B cell (primary cell): Measurements from ENCODE around the gene NPC2. TPM values are rescaled to one million over a fixed set of nuclear protein-coding genes. Genes with fewer than 3 reads are reported as not detected.

ENCODE experiments used
- ATAC-seq: fragments of 200-7000 bp; cut with Tn5 transposase; one replicate; pipeline ENCODE4 v1.10.0; 2021; ENCODE audit warnings: low read depth, mild to moderate bottlenecking, moderate number of reproducible peaks, moderate library complexity
- CTCF ChIA-PET: fragments of 350-600 bp; sonication (Branson Sonifier 250); formaldehyde crosslinking; loops from one replicate; lab custom pipeline; 2021; ENCODE audit warnings: antibody characterized with exemption, inconsistent platforms; lab: Charles Lee
- POLR2A ChIA-PET: fragments of 350-600 bp; sonication (Branson Sonifier 250); formaldehyde crosslinking; loops from one replicate; lab custom pipeline; 2021; ENCODE audit warnings: antibody characterized with exemption; lab: Charles Lee
- DNase-seq: peaks from one replicate; pipeline ENCODE4 v3.0.0; 2013
- H2AFZ ChIP-seq: 2 replicates; pipeline ENCODE4 v1.6.1; 2012; ENCODE audit warnings: mild to moderate bottlenecking, low read depth, low read length; ENCODE audit not compliant: insufficient read depth, poor library complexity, severe bottlenecking
- H3K27ac ChIP-seq, 2 donors: 1 replicate in 1 of 2; 2 replicates in 1 of 2; pipeline ENCODE4 v1.5.1; 2012 to 2013; ENCODE audit warnings: low read length in 2 of 2, mild to moderate bottlenecking in 2 of 2, moderate library complexity in 1 of 2
- H3K27me3 ChIP-seq, 4 experiments: fragments of 200-600 bp in 1 of 4; sonication (generic) in 1 of 4; replicated peaks in 1 of 4; 1 replicate in 2 of 4; 2 replicates in 2 of 4; pipeline versions ENCODE4 v1.6.1 to v1.7.0; 2013 to 2016; ENCODE audit warnings: low read length in 3 of 4, mild to moderate bottlenecking in 2 of 4, mixed read lengths in 1 of 4, moderate library complexity in 1 of 4; ENCODE audit not compliant: insufficient read depth in 4 of 4, control insufficient read depth in 3 of 4; ENCODE audit errors: control extremely low read depth in 1 of 4
- H3K36me3 ChIP-seq, 2 experiments: replicated peaks in 1 of 2; 1 replicate in 1 of 2; 2 replicates in 1 of 2; pipeline versions ENCODE4 v1.6.1 to v1.7.1; 2013; ENCODE audit warnings: low read length in 1 of 2; ENCODE audit not compliant: insufficient read depth in 2 of 2, control insufficient read depth in 1 of 2; ENCODE audit errors: control extremely low read depth in 1 of 2, extremely low read depth in 1 of 2
- H3K4me1 ChIP-seq, 2 donors: fragments of 200-600 bp in 1 of 2; sonication (generic) in 1 of 2; 1 replicate in 1 of 2; 2 replicates in 1 of 2; pipeline versions ENCODE4 v1.5.1 to v1.6.1; 2013 to 2017; ENCODE audit warnings: low read length in 2 of 2; ENCODE audit not compliant: control insufficient read depth in 2 of 2, insufficient read depth in 2 of 2
- H3K4me2 ChIP-seq: replicated peaks from 2 replicates; pipeline ENCODE3; 2012; ENCODE audit warnings: mild to moderate bottlenecking, low read depth, low read length; ENCODE audit not compliant: poor library complexity, severe bottlenecking
- H3K4me3 ChIP-seq, 5 experiments: fragments of 200-600 bp in 1 of 5; sonication (generic) in 1 of 5; 1 replicate in 3 of 5; 2 replicates in 2 of 5; pipeline versions ENCODE4 v1.5.1 to v1.7.0; 2011 to 2016; ENCODE audit warnings: low read length in 4 of 5, mild to moderate bottlenecking in 4 of 5, low read depth in 2 of 5, control low read depth in 1 of 5, moderate library complexity in 1 of 5; ENCODE audit not compliant: insufficient read depth in 1 of 5; ENCODE audit errors: control extremely low read depth in 1 of 5, extremely low read depth in 1 of 5
- H3K79me2 ChIP-seq: fragments of 200-600 bp; sonication (generic); one replicate; pipeline ENCODE4 v1.6.0; 2016; ENCODE audit warnings: low read length; ENCODE audit not compliant: control insufficient read depth, insufficient read depth
- H3K9ac ChIP-seq: fragments of 200-600 bp; sonication (generic); 2 replicates; pipeline ENCODE4 v1.6.1; 2017; ENCODE audit warnings: mild to moderate bottlenecking, low read length, moderate library complexity
- H3K9me3 ChIP-seq, 3 donors: one replicate each; pipeline versions ENCODE4 v1.6.1 to v1.7.1; 2013; ENCODE audit warnings: low read length in 2 of 3; ENCODE audit not compliant: control insufficient read depth in 2 of 3, insufficient read depth in 1 of 3; ENCODE audit errors: control extremely low read depth in 1 of 3
- H4K20me1 ChIP-seq: 2 replicates; pipeline ENCODE4 v1.6.0; 2012; ENCODE audit warnings: mild to moderate bottlenecking, low read length; ENCODE audit not compliant: insufficient read depth, control insufficient read depth, poor library complexity, severe bottlenecking
- H3K27ac Mint-ChIP-seq: one replicate; pipeline ENCODE4 v1.8.0; 2021; ENCODE audit warnings: mixed read lengths
- H3K27me3 Mint-ChIP-seq: one replicate; pipeline ENCODE4 v1.8.0; 2021; ENCODE audit warnings: mixed read lengths
- H3K4me1 Mint-ChIP-seq: one replicate; pipeline ENCODE4 v1.8.0; 2021; ENCODE audit warnings: mixed read lengths
- H3K4me3 Mint-ChIP-seq: one replicate; pipeline ENCODE4 v1.8.0; 2021; ENCODE audit warnings: mixed read lengths
- H3K9me3 Mint-ChIP-seq: one replicate; pipeline ENCODE4 v1.8.0; 2022; ENCODE audit warnings: mixed read lengths; ENCODE audit not compliant: insufficient read depth
- CTCF ChIP-seq: fragments of 200-600 bp; IDR thresholded peaks from one replicate; pipeline ENCODE4 v1.8.0; 2022; ENCODE audit warnings: antibody characterized with exemption, mild to moderate bottlenecking
- EZH2 ChIP-seq: IDR thresholded peaks from 2 replicates; pipeline ENCODE4 v1.6.1; 2012; ENCODE audit warnings: borderline replicate concordance, low read depth, mild to moderate bottlenecking, moderate library complexity, low read length; ENCODE audit not compliant: insufficient read depth, poor library complexity, severe bottlenecking
- WGBS: methylation state at CpG from one replicate; pipeline ENCODE4 v1.1.5; 2013; ENCODE audit warnings: missing lambda C conversion rate; ENCODE audit not compliant: insufficient coverage; 5-methylcytosine and 5-hydroxymethylcytosine counted together
- intact Hi-C: fragments of 100-400 bp; cut with micrococcal nuclease; formaldehyde crosslinking; loops from one replicate; pipeline ENCODE4 v1.10.0; 2022
- polyA plus RNA-seq: library from polyadenylated mRNA; depleted of rRNA; stranded (reverse); fragments of >200 nt; gene quantifications from 2 replicates; pipeline ENCODE4 v1.2.3, GENCODE V29; 2012
- total RNA-seq, 2 donors: library from RNA; stranded (reverse); fragments of 120-200 nt in 1 of 2; gene quantifications; 1 replicate in 1 of 2; 2 replicates in 1 of 2; pipeline versions ENCODE4 v1.2.3 to v1.2.4, GENCODE V29; 2013 to 2022

Gene NPC2
- total and polyA plus RNA-seq, 2 donors (not counting 1 experiment from before 2014, with no cell fraction given), result 93.8 to 154 TPM

- Histone ChIP-seq H3K4me3 (no peak overlapping the region), H3K4me2 (no peak overlapping the region), H3K79me2 (no peaks in the 10 kb centered on the region), H3K36me3 (peaks cover 5 to 42% of the 10 kb centered on the region in 2 experiments), H3K9me3 (no peaks in the 10 kb centered on the region), H2AFZ (no peak overlapping the region), H3K9ac (no peak overlapping the region), H3K4me1 (no peaks in the 10 kb centered on the region), H3K27ac (no peak overlapping the region), H4K20me1 (no peaks in the 10 kb centered on the region), H3K27me3 (no peaks in the 10 kb centered on the region)
- WGBS, result 100% methylated on average over 3 of the region's 3 CpGs
- H3K4me3 Mint-ChIP-seq, result no peak overlapping the region
- H3K9me3 Mint-ChIP-seq, result no peaks in the 10 kb centered on the region
- DNase-seq, result no peak
- no peak for TF ChIP-seq EZH2
- no peak for TF ChIP-seq CTCF
- no peak overlapping the region for H3K27ac Mint-ChIP-seq
- H3K4me1 Mint-ChIP-seq, result no peaks in the 10 kb centered on the region
- ChIA-PET CTCF (no interaction called here), POLR2A (no interaction called here)
- intact Hi-C loops, result no loop called here
- no peaks in the 10 kb centered on the region for H3K27me3 Mint-ChIP-seq
- ATAC-seq, result no peak
These were observed 16.5 kb downstream of the NPC2 start for GRCh38 chr14:74476607-74477006.

GRCh38 chr14:74476107-74476506 is 17.0 kb downstream of the NPC2 start:
- no peaks in the 10 kb centered on the region for H3K27me3 Mint-ChIP-seq
- Histone ChIP-seq H3K4me1 (no peaks in the 10 kb centered on the region), H3K36me3 (peaks cover 2 to 37% of the 10 kb centered on the region in 2 experiments), H3K4me2 (no peak overlapping the region), H2AFZ (no peak overlapping the region), H3K9me3 (no peaks in the 10 kb centered on the region), H3K9ac (no peak overlapping the region), H3K4me3 (no peak overlapping the region), H3K79me2 (no peaks in the 10 kb centered on the region), H3K27me3 (no peaks in the 10 kb centered on the region), H3K27ac (no peak overlapping the region), H4K20me1 (no peaks in the 10 kb centered on the region)
- ATAC-seq (no peak), DNase-seq (no peak)
- no peaks in the 10 kb centered on the region for H3K4me1 Mint-ChIP-seq
- intact Hi-C loops, result no loop called here
- ChIA-PET POLR2A (no interaction called here), CTCF (interaction anchor here (0.9 kb wide), 1 partner anchor 113 kb away, joined by 4 read pairs; no protein-coding TSS in a partner anchor)
- TF ChIP-seq CTCF (no peak), EZH2 (no peak)
- H3K9me3 Mint-ChIP-seq, result no peaks in the 10 kb centered on the region
- H3K4me3 Mint-ChIP-seq, result no peak overlapping the region
- no peak overlapping the region for H3K27ac Mint-ChIP-seq
- 100% methylated on average over 4 of the region's 4 CpGs for WGBS
